Measurements from ENCODE around the gene BBX.
"Not testable (repeated sequence)": the region's sequence is repeated elsewhere in the genome, so short reads cannot be mapped to it uniquely, and the experiment has no call there.

BBX gene

DNA sequence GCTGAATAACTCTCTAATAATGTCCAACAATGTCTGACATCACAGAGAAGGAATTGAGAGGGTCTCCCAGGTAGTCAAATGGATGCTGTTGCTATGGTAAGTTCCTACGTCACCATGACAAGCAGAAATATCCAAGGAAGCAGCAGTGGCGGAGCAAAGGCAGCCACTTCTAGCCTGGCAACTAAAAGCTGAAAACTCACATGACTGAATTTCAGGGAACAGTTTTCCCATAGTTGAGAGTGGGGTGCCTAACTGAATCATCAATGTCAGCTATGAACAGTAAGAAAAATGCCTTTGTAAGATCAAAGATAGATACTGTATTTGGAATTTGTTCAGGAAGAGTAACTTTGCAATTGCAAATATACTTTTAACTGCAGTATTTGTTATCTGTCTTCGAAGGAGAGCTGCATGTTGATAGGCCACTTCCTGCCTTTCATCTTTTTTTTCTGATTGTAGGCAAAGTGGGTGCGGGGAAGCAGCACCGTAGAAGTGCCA, 161.7 kb downstream of the BBX start:
- no peak for DNase-seq (ENCODE audit: low read depth)

DNA sequence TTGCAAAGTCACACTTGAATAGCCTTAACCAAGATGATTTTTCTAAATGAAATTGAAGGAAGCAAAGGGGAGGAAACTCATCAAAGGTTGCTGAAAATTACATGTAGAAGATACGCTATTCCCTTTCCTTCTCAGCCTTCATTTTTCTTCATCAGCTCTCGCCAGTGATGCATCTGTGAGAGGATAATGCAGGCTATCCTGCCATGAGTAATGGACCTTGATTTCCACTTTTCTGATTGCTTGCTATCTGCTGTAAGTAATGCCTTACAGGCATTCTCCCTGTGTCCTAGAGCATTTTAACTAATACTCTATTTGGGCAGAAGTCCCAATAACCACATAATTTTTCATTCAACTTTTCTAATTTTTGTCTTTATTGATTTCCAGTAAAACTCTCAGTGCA, 162.6 kb downstream of the BBX start:
- DNase-seq (ENCODE audit: low read depth), result no peak

DNA sequence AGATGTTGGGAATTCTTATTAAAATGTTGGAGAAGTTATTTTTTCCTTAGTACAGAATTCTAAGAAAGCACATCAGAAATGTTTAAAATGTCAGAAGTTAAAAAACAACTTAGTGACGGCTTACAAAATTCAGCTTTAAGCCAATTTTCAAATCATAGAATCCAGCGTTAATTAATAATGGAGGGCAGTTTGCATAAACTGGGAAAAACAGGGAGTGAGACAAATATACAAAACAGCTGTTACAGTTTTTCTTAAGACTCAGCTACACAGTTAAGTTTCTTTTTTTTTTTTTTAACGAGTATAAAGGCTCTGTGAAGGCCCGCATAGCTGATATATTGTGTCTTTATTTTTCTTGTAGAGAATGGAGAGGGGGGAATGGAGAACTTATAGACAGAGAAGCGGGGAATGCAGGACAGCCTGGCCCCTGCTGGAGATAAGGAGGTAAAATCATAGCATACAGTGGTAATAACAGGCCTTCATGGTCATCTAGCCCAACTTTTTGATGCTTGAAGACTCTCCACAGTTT, 164.4 kb downstream of the BBX start:
- no peak for DNase-seq (ENCODE audit: low read depth)

DNA sequence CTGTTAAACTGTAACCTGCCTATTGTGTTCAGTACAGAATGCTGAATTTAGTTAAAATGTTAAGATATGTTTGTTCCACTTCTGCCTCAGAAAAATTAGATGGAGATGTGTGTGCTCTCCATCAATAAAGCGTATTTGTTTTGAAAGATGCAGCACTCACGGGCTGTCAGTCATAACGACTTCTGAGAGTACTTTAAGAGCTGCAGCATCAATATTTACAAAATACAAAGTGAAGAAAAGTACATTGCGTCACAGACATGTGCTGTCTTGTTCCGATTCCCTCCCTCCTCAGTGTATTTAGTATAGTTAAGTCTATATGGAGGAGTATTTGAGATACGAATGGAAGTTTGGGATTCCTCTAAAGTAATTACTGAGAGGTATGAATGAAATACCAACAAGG, 166.6 kb downstream of the BBX start:
- no peak for DNase-seq (ENCODE audit: low read depth)

DNA sequence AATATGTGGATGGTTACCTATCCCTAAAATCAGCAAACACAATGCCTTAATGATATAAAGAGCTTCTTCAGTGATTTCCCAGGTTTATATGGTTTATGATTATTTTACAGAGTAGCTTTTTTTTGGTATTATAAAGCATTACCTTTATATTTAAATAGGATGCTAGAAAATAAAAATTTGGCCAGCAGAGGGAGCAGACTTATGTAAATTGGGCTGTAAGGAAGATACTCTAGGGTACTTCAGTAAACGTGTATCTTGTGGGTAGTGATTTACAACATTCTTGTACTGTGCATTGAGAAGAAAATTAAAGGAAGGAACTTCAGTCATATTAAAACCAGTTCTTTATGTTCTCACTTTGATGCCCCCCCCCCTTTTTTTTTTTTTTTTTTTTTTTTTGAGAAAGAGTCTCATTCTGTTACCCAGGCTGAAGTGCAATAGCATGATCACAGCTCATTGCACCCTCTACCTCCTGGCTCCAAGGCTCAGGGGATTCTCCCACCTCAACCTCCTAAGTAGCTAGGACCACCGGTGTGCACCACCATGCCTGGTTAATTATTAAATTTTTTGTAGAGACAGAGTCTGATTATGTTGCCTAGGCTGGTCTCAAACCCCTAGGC, 167.9 kb downstream of the BBX start:
- DNase-seq (ENCODE audit: low read depth), result no peak

DNA sequence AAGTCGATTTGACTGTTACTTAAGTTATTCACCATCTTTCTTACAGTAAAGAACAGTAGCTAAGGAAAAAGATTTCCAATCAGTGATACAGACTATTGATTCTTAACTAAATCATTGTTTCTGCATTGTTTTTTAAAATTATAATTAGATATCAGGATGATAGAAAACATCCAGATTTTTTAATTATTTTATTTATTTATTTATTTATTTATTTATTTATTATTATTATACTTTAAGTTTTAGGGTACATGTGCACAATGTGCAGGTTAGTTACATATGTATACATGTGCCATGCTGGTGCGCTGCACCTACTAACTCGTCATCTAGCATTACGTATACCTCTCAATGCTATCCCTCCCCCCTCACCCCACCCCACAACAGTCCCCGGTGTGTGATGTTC, 169.2 kb downstream of the BBX start:
- not testable (repeated sequence) for DNase-seq (ENCODE audit: low read depth)

DNA sequence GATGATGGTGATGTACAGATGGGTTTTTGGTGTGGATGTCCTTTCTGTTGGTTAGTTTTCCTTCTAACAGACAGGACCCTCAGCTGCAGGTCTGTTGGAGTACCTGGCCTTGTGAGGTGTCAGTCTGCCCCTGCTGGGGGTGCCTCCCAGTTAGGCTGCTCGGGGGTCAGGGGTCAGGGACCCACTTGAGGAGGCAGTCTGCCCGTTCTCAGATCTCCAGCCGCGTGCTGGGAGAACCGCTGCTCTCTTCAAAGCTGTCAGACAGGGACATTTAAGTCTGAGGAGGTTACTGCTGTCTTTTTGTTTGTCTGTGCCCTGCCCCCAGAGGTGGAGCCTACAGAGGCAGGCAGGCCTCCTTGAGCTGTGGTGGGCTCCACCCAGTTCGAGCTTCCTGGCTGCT, 174.6 kb downstream of the BBX start:
- DNase-seq (ENCODE audit: low read depth), result not testable (repeated sequence)

DNA sequence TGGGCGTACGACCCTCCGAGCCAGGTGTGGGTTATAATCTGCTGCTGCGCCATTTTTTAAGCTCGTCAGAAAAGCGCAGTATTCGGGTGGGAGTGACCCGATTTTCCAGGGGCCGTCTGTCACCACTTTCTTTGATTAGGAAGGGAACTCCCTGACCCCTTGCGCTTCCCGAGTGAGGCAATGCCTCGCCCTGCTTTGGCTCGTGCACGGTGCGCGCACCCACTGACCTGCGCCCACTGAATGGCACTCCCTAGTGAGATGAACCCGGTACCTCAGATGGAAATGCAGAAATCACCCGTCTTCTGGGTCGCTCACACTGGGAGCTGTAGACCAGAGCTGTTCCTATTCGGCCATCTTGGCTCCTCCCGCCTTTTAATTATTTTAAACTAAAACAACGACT, 175.1 kb downstream of the BBX start:
- not testable (repeated sequence) for DNase-seq (ENCODE audit: low read depth)

DNA sequence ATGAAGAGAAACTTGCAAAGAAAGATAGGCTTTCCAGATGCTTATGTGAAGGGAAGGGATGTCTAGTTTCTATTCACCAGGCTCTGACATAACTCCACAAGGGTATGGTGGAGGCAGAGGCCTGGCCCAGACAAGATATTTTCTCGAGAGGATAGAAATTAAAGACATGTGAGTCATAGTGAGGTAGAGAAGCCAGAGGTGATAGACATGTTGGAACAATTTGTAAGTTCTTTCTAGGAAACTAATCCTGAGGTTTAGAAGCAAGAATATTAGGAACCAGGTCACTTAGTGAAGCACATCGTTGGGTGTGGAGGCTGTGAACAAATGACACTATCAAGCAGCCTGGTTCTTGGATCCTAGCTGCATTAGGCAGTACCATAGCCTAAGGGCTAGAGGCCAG, 176.9 kb downstream of the BBX start:
- no peak for DNase-seq (ENCODE audit: low read depth)

DNA sequence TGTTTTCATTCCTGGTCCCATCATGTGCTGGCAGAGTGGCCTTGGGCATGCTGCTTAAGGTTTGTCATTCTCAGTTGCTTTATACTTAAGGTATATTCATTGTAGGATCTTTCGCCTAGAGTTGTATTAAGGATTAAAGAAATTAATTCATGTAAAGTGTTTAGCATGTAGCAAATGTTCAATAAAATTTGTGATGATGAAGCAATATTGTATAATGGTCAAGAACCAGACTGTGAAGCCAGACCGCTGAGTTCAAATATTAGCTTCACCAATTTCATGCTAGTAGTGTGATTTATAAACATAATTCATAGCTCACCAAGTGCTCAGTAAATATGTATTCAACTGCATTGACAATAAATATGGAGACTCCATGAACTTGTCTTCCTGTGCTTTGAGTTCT, 178.5 kb downstream of the BBX start:
- DNase-seq (ENCODE audit: low read depth), result no peak

DNA sequence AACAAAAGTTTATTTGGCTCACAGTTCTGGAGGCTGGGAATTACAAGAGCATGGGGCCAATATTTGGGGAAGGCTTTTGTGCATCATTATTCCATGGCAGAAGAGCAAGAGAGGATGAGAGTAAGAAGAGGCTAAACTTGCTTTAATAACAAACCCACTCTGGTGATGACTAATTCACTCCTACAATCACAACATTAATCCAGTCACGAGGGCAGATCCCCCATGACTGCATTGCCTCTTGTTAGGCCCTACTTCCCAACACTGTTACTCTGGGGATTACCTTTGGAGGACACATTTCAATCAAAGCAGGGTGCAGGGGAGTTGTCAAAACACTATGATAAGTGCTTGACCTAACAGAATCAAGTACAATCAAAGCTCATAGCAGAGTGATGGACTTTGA, 181.7 kb downstream of the BBX start:
- DNase-seq (ENCODE audit: low read depth), result no peak

DNA sequence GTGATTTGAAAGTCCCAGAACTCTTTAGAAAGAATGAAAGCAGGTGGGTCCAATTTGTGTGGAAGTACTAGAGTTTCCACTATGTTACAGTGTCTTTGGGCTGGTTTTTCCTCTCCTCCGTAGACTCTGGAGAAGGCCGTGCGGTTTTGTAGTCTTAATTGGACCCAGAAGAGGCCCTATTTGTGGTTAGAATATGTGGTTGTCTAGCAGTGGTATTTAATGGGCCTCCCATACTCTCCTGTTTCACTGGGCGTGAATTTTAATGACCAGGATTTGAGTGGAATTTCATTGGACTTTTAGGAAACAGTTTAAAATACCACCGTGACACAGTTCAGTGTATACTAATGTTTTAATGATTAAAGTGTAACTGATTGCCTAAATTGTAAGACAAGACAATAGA, 182.3 kb downstream of the BBX start:
- DNase-seq (ENCODE audit: low read depth), result no peak

DNA sequence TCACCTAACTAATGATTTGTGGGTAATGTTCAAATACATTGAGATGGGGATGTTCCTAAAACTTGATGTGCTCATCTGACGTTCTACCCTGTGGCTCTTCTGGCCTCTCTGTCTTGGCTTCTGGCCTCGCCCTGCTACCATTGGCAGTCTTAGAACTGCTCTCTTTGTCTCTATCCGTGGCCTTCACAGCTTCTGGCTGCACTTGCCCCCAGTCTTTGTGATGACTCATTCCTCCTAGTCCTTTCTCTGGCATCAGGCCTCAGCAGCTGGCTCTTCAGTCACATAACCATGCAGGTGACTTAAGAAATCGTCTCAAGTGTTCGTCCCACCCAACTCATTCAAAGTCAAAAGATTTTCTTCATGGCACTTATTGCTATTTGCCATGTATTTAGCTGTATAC, 188.1 kb downstream of the BBX start:
- DNase-seq (ENCODE audit: low read depth), result no peak

DNA sequence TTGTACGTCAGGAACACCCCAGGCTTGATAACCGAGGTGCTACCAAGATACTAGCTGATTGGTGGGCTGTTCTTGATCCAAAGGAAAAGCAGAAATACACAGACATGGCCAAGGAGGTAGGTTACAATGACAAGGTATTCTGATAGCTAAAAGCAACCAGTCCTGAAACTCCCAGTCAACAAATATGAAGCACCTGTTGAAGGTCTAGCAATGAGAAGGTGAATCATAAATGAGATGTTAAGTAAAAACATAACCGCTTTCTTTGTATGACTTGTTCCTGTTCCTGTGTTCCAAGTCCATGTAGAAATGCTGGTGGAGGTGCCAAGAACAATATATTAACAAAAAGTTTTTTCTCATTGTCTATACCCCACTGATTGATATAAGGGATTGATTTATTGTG, 194.0 kb downstream of the BBX start:
- DNase-seq (ENCODE audit: low read depth), result no peak

DNA sequence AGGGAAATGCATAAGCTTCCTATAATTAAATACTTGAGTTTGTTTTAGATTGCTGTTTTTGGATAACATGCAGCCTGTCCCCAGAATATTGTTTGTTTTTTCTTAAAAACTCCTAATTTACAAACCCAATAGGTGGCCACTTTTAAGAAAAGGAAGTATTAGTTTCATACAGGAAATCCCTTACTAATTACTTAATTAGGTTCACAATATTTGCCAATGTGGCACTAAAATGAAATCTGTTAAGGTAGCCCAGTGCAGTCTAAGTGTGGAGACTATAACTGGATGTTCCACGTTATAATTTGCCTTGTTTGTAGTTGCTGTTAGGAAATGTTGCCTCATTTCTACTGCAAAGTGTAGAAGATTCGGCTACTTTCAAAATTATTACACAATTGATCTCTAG, 195.8 kb downstream of the BBX start:
- DNase-seq (ENCODE audit: low read depth), result no peak

DNA sequence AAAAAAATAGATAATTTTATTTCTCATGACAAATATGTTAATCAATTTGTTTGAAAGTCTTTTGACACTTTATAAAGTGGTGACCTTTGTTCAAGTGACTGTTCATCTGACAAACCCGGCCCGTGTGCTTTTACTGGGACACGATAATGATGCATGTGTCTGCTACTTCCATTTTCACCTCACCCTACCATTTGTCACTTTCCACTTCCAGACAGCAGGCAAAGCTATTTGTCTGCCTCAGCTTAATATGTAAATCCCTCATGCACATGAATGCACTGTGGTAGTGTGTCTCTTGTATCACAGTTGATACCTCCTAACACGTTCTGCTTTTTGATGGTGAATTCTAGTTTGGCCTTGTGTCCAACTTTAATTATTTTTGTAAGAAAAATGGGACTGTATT, 204.3 kb downstream of the BBX start:
- no peak for DNase-seq (ENCODE audit: low read depth)

DNA sequence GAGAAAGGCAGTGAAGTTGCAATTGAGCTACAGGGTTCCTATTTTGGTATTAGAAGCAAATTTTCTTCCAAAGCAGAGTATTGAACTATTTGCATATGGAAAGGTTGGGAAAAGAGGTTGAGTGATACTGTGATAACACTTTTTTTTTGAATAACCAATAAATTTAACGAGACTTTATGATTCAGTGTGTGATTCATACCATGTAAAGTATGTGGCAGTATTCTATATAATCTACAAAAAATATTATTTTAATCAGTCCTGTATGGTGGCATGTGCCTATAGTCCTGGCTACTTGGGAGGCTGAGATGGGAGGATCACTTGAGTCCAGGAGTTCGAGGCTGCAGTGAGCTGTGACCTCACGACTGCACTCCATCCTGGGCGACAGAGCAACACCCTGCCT, 206.9 kb downstream of the BBX start:
- no peak for DNase-seq (ENCODE audit: low read depth)

DNA sequence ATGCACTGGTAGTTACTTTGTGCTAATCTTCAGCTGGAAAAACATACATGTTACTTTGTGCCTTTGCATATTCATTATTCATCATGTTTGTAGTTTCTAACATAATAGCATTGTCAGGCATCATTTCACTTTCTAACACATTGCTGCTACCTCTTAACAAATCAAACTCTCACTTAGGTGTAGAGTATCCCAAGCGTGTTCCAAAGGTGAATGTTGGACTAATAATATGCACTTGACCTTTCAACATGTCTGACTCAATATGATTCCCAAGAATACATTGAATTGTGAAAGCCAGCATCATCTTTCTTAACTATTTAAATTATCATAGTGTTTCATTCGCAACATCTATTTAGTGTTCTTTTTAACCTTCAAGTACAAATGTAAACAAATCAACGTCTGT, 211.6 kb downstream of the BBX start:
- DNase-seq (ENCODE audit: low read depth), result no peak

DNA sequence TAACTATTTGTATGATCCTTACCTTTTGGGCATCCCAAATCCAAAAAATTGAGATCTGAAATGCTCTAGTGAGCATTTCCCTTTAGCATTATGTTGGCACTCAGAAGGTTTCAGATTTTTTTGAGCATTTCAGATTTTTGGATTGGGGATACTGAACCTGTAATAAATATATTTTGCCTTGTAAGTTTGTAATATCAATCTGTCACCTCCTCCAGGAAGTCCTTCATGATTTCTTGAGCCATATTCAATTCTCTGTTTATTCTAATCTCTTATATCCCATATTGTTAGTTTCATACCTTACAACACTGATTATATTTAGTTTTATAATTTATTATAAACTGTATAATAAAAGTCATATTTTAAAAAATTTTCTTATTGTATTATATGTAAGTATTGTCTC, 215.2 kb downstream of the BBX start:
- no peak for DNase-seq (ENCODE audit: low read depth)

DNA sequence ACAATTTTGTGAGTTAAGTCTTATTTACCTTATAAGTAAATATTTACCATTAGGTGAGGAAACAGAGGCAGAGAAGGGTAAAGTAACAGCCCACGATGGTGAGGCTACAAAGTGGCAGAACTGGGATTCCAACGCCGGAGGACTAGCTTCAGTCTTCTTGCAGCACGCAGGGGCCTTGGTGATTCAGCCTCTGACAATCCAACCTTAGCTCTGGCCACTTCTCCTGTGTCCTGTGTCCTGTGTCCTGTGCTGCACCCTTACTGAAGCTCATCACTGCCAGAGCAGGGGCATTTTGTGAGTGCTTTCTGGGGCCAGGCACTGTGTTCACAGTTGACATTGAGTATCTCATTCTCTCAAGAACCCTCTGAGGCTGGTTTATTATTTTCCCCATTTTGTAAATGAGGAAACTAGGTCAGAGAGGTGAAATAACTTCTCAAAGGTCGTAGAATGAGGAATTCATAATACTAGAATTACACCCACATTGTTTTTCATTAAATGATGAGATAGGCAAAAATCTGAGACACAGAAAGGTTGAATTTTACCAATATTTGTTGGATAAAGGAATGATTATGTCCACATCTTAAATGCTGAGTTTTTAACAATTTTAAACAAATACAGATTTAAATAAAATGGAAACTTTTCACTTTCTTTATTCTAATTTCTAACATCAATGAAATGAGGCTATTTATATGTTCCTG, 215.9 kb downstream of the BBX start:
- DNase-seq (ENCODE audit: low read depth), result no peak

DNA sequence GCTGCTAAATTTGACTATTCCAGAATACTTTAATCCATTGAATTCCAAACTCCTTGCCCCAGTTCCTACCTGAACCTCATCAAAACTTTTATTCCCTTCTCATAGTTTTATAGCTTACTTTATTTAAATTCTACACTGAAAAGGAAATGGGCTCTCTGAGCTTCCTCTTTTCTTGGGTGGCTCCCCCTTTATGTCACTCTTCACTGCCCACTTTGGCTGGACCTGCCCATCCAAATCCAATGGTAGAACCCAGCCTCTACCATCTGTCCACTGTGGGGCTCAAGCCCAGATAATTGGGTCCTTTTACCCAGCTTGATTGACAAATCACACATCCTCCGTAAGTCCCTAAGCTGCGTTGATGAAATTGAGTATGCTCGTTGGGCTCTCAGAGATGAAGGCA, 216.5 kb downstream of the BBX start:
- DNase-seq (ENCODE audit: low read depth), result no peak

DNA sequence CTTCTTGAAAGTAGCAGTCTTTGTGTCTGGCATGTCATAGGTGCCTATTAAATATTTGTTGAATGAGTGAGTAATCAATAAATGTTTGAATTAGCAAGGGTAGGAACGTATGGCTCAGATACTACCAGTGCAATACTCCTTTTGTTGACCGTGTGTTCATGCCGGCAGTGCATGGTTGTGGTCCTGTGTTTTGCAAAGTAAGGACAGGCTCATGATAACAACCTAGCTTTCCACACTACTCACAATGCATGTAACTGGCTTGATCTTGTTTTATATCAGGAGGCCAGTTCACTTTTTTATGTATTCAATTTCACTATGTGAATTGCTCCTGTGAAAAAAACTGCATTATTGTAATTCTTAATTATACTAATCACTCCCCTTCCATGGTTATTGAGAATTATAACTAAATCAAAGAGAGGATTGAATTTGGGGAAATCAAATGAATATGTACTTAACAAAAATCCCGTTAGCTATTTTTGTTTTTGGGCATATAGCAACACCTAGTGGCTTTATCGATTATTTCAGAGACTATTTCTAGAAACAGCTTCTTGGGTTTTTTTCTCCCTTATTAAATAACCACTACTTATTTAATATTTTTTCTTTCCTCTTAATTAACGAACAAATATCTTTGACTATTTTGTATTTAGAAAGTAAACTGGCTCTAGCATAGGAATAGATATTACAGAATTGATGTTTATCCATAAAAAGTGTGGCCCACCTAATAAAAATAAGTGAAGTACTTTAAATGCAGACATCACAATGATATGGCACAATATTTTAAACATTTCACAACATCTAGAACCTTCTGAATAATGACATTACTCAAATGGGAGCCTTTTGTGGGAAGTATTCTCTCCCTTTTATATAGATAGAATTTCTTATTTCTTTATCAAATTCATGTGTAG, 218.5 kb downstream of the BBX start:
- DNase-seq (ENCODE audit: low read depth), result no peak

DNA sequence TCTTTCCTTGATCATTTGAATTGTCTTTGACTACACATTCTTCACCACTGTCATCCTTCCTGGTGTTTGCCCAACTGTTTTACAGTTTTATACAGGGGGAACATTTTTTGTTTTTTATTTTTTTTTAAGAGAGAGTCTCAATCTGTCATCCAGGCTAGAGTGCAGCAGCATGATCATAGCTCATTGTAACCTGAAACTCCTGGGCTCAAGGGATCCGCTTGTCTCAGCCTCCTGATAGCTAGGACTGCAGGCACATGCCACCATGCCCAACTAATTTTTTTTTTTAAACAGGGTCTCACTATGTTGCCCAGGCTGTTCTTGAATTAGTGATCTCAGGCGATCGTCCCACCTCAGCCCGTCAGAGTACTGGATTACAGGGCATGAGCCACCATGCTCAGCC, 222.6 kb downstream of the BBX start:
- DNase-seq (ENCODE audit: low read depth), result no peak

All from stimulated activated CD8-positive, alpha-beta memory T cell treated with anti-CD3 and anti-CD28 coated beads, Interleukin-7, amount 100 ng/mL, for 24 hours (primary cell).